SU-DHL-6 (cell line): ENCODE measurements around the gene FOLR1.

Experiments
- CTCF ChIP-seq: fragments of 200-600 bp; sonication (generic); IDR thresholded peaks from one replicate; pipeline ENCODE4 v1.5.1; 2017; ENCODE audit warnings: antibody characterized with exemption, mild to moderate bottlenecking, low read length, moderate library complexity; ENCODE audit not compliant: insufficient read depth, poor library complexity, severe bottlenecking
- EZH2phosphoT487 ChIP-seq: fragments of 200-600 bp; sonication (generic), shearing (Covaris generic); conservative IDR thresholded peaks from 2 replicates; pipeline ENCODE4 v1.6.1; 2018; ENCODE audit warnings: mild to moderate bottlenecking, antibody characterized with exemption, low read length, moderate library complexity, mixed read lengths

DNA sequence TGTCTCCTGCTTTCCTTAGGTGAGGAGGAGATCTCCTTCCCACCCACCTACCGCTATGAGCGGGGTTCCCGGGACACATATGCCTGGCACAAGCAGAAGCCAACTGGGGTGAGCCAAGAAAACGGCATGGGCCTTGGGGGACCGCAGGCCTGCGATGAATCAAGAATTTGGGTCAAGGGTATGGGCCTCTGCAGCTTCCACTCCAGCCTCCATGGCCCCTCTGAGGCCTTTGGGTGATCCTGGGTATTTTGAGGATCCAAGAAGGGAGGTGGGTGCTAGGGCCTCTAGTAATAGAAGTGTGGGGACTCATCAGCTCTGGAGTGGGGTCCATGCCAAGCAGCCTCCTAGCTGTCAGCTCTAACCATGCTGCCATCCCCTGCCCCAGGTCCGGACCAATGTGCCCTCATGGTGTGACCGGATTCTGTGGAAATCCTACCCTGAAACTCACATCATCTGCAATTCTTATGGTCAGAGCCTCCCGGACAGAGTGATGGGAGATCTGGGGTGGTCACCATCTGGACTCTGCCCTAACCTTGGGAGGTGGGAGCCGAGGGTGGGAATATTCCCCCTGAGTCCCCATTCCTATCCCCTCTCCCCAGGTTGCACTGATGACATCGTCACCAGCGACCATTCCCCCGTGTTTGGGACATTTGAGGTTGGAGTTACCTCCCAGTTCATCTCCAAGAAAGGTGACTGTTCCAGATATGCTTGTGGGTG, 41.3 kb downstream of the FOLR1 start:
- TF ChIP-seq EZH2phosphoT487 (no peak), CTCF (no peak)
